Esophagus squamous epithelium (tissue), 4 donors: Measurements from ENCODE around the gene WNT7B.

Experiments used
- CTCF ChIP-seq, 6 experiments: fragments of 450-650 bp in 4 of 6; fragments of 200-600 bp in 2 of 6; sonication (generic) in 2 of 6; IDR thresholded peaks; one replicate each; pipeline ENCODE4 v1.5.1; 2016 to 2019; ENCODE audit warnings: antibody characterized with exemption in 6 of 6, mild to moderate bottlenecking in 4 of 6, moderate library complexity in 4 of 6
- POLR2A ChIP-seq, 4 donors: fragments of 450-650 bp; IDR thresholded peaks; one replicate each; pipeline ENCODE4 v1.6.1; 2017; ENCODE audit warnings: antibody characterized with exemption in 4 of 4, mild to moderate bottlenecking in 4 of 4, moderate library complexity in 3 of 4

- TF ChIP-seq CTCF (IDR thresholded peaks at IDR 0.05) (no peak), POLR2A (IDR thresholded peaks at IDR 0.05) (no peak)
Observed at GRCh38 chr22:45891996-45892621, 84.9 kb downstream of the WNT7B start.
